Fibroblast of lung (primary cell): ENCODE data around the gene USP12.

Experiments
- EZH2 ChIP-seq: IDR thresholded peaks from 2 replicates; pipeline ENCODE4 v1.5.1; 2012; ENCODE audit warnings: low read length, control low read depth, mild to moderate bottlenecking; ENCODE audit errors: missing control alignments
- TF ChIP-seq, protein P1 (sequence below), 2 donors: IDR thresholded peaks in 1 of 2; conservative IDR thresholded peaks in 1 of 2; 1 replicate in 1 of 2; 2 replicates in 1 of 2; pipeline ENCODE4 v1.5.1; 2011 to 2012; ENCODE audit warnings: low read length in 2 of 2, control low read depth in 1 of 2, inconsistent platforms in 1 of 2, low read depth in 1 of 2, mild to moderate bottlenecking in 1 of 2

DNA sequence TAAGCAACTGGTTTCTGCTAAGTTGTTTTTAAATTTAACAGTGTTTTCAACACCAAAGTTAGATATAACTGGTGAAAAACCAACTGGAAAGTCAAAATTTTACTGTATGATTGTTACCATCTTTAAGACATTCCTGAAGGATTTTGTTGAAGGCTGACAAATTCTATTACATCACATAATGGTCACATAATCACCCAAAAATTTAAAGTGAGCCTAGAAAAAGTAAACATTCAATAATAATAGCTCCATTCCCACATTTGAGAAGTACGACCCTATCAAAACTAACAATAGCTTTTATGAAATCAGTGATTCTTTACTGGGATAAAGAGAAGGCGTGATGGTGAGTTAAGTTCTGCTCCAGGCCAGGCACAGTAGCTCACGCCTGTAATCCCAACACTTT is 51.6 kb downstream of the USP12 start:
- TF ChIP-seq, protein P1, sequence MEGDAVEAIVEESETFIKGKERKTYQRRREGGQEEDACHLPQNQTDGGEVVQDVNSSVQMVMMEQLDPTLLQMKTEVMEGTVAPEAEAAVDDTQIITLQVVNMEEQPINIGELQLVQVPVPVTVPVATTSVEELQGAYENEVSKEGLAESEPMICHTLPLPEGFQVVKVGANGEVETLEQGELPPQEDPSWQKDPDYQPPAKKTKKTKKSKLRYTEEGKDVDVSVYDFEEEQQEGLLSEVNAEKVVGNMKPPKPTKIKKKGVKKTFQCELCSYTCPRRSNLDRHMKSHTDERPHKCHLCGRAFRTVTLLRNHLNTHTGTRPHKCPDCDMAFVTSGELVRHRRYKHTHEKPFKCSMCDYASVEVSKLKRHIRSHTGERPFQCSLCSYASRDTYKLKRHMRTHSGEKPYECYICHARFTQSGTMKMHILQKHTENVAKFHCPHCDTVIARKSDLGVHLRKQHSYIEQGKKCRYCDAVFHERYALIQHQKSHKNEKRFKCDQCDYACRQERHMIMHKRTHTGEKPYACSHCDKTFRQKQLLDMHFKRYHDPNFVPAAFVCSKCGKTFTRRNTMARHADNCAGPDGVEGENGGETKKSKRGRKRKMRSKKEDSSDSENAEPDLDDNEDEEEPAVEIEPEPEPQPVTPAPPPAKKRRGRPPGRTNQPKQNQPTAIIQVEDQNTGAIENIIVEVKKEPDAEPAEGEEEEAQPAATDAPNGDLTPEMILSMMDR (conservative IDR thresholded peaks at IDR 0.05 in 1 of 2, IDR thresholded peaks at IDR 0.05 in 1 of 2; ENCODE audit: low read depth in 1 of 2, low read length in 2 of 2), result no peak
- TF ChIP-seq EZH2, result no peak
